SW480 (cell line): ENCODE data around the gene PVALB.
A peak's percentile ranks its signal among the peaks of the same experiment; 100 is the strongest.

Source experiments
- DNase-seq: peaks from one replicate; pipeline ENCODE4 v3.0.0-alpha.2; 2016; ENCODE audit warnings: low spot score

The PVALB gene

DNA sequence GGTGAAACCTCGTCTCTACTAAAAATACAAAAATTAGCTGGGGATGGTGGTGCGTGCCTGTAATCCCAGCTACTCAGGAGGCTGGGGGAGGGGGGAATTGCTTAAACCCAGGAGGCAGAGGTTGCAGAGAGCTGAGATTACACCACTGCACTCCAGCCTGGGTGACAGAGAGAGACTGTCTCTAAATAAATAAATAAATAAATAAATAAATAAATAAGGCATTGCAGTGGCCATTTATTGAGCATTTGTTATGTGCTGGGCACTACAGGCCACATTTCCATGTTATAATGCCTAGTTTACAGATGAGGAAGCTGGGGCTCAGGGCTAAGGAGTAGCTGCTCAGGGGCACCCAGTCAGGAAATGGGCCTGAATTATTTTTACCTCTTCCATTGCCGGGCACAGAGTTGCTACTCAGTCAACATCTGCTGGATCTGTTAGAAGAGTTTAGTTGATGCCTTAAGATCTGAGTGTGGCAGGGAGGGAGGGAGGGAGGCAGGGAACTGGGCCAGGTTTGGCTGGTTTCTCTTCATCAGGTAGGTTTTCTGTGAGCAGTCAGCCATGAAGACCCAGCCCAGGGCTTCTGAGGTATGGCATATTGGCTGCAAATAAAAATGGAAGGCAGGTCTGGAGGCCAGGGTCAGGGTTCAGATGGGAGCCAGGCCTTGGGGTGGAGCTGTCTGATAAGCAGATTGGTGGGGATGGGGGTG, 5.6 kb downstream of the PVALB start:
- DNase-seq, result no peak

DNA sequence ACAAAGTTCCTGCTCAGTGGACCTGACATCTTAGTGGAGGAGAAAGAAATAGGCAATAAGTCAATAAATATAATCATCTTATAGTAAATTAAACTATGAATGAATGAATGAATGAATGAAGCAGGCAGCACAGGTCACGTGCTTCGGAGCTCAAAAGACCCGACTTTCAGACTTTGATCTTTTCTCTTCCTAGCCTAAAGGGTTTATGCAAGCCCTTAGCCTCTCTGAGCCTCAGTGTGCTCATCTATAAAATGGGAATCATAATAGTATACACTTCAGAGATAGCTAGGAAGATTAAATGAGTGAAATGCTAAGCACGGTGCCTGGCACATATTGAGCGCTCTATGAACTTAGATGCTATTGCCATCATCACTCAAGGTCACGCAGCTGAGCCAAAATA, 7.5 kb downstream of the PVALB start:
- no peak for DNase-seq

DNA sequence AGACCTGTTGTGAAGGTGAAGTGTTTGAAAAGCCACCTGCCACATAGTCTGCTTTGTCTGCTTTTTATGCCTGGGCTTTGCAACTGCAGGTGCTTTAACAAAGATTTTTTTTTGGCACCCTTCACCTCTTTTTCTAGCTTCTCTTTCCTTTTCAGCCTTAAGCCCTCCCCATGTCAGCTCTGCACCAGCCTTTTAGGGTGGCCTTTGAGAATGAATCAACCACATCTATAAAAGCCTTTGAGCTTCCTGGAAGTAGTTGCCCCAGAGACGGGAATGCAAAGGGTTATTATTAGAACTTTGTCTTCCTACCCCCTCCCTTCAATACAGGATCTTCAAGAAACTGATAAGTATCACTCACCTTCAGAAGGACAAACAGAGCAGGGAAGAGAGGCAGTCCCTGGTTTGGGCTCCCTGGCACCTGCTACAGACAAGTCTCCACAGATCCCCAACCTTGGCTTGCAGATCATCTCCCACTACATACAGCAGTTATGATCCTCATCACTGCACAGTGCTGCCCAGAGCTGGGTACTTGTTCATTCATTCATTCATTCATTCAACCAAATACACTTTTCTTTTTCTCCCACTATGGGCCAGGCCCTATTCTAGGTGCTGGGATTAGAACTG, 8.0 kb downstream of the PVALB start:
- no peak for DNase-seq

DNA sequence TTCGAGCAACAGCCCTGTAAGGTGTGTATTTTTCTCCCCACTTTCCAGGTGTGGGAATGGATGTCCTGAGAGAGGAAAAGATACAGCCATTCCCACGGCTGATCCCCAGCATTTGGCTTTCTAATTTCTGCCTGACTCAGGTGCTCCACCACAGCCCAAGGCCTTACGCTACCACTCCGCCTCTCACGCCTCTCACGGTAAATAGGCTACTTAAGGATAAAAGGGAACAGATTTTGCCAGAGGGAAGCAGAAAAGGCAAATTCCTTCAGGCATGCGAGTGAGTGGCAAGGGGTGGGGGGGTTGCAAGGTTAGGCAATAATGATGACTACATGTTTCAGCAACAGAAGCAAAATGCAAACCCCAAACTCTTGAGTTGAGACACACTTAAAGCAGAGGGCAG, 9.2 kb downstream of the PVALB start:
- DNase-seq, result no peak

DNA sequence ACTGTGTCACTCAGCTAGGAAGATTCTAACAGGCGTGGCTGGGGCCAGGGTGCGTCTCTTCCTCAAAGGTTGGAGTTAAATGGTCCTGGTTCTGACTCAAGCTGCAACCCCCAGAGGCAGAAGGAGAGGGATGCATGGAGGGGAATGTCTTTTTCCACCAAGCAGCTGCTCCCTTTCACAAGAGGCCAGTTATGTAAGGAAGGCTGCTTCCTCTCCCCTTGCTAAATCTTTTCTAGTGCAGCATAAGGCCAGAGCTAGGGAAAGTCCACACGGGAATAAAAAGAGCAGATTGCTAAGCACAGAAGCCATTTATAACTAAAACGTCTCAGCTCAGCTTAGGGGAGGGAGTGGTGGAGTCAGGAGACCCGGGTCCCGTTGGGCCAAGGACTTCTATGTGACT, 10.0 kb downstream of the PVALB start:
- no peak for DNase-seq

DNA sequence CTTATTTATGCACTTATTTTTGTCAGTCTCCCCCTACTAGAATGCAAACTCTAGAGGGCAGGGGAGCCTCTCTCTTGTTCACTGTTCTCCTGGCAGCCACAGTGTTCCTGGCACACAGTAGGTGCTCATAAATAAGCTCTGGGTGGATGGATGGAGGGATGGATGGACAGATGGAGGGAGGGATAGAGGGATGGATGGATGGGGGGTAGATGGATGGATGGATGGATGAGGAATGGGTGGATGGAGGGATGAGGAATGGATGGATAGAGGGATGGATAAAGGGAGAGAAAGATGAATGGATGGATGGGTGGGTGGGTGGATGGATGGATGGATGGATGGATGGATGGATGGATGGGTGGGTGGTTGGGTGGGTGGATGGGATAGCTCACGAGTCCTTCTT, 13.5 kb downstream of the PVALB start:
- no peak for DNase-seq

DNA sequence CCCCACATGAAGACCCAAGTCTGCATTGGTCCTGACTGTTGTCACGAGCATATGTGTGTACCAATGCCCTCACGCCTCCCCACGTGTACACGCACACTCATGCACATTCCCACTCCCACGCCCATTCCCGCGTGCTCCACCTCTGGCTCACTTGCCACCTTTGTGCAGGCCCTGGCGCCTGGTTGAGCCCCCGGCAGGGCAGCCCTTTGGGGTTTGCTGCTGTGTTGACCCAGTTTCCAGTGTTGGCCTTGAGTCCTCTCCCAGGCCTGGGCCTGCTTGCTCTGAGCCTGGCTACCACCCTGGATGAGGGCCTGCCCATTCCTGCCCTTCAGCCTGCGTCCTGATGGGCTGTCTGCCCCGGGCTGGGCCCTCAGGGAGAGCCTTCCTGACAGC, 18.2 kb downstream of the PVALB start:
- no peak for DNase-seq

DNA sequence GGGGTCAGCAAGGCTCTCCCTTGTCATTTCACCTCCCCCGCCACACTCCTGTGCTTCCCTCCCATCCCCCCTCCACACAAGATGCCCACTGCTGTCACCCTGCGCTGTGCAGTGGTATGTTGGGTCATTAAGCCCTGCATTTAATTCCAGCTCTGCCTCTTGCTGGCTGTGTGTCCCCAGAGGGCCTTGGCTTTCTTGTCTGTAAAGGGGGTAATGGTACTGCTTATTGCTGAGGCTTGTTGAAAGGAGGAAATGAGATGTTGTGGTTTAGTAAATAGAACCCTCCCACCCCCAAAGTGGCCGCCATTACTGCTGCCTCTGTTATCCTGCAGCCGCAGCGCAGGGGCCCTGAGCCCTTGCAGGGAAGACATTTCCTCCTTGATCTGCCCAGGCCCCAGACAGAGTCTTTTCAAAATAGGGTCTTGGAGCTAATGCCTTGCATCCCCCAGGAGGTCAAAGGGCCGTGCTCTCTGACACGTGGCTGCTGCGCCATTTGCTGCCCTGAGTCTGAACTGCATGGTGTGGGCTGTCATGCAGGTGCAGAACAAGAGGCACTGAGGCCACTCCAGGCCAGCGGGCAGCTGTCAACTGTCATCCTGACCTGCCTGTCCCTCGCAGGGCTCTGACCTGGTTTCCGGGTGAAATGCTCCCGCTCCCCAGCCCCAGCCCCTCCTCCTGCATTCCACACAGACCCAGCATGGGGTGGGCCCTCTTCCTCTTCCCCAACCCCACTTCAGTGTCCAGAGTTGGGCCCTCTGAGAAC, 18.7 kb downstream of the PVALB start:
- DNase-seq, result no peak

DNA sequence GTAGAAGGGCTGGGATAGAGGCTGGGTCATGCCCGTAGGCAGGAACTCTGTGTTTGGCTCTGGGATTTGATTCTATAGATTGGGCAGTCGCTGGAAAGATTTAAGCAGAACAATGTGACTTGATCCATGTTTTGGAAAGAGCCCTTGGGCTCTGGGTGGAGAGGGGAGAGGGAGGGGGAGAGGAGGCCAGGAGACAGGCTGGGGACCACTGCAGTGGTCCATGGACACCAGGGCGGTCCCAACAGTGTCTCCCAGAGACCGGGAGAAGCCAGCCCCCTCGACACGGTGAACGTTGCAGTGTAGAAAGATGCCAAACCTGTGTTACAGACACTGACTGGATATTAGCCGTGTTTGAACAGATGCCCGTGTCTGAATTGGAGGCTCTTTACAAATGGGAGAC, 19.5 kb downstream of the PVALB start:
- DNase-seq, result no peak

DNA sequence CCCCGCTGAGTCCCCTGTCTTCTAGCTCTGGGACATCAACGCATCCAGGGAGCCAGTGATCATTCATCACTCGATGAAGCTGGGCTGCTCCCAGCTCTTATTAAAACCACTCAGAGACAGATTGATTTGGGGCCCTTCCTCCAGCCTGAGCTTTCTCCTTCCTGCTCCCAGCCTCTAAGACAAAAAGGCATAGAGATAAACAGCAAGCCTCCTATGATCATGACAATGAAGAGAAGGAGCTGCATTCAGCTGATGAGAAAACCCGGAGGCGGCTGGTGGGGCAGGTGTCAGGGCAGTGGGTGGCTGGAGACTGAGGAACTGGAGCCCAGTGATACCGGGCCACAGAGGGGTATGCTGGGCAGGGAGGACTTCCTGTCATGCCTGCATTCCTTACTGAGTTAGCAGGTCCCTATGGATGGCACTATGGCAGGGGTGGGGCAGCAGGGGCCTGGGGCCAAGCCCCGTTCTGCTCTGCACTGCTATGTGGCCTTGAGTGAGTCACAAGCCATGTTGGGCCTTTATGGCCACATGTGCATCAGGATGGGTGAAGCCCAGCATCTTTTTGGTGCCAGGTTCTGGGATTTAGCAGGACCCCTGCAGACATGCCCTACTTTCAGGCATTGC, 20.2 kb downstream of the PVALB start:
- no peak for DNase-seq

DNA sequence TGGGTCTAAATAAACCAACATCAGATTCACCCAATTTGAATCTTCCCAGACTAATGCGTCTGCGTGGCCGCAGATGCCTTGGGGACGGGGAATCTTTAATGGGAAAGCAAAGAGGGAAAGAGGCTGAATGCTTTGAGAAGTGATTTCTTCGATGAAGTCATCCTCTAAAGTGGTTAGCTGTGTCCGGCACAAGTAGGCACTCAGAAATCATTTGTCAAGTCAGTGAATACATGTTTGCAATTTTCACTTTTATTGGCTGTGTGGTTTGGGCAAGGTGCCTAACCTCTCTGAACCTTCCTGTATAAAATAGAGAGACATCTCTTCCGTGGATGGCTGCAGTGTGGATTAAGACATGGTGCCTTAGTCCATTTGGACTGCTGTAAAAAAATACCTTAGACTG, 21.2 kb downstream of the PVALB start:
- no peak for DNase-seq

DNA sequence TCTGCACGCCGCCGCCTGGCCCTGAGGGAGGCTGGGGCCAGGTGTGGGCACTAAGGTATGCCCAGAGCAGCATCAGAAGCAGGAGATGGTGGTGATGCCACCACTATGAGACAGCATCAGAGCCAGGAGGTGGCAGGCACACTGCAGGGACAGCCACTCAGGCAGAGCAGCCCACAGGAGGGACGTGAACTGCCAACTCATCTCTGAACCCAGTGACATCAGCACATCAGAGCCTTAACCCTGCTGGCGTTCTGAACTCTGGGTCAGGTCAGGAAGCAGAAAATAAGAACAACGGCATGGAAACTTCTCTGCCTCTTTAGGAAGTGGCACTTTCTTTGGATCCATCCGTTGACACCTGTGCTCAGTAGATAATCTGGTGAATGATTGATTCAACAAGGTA, 26.2 kb downstream of the PVALB start:
- peak; percentile 16 for DNase-seq

DNA sequence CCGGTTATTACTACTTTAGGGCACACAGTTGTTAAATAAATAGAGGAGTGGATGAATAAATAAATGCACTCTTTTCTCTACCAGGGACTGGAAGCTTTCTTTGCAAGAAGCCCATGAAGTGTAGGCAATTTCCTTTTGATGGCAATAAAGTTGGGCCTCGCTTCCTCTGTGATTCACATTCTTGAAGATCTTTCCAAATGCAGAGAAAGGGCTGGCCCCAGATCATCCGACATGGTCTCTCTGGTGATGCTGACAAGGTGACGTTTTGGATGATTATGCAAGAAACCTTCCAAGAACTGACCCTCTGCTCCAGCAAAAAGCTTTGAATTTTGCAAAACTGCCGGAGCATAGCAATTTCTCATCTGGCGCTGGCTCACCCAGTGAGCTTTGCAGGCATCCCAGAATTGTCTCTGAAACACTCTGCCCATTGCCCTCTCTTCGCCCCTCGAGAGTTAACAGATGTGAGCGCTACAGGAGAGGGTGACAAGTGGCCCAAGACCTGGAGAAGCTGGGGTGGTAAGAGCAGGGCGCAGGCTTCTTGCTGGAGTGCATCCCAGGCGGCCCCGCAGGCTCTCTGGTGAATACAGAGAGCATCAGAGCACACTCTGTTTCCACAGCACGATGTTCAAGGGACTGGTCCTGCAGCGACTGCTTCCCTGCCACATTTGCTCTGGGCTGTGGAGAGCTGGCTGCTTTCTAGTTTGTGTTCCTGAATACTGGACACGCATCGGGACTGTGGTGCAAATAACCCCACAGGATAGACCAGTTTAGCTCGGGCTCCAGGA, 29.4 kb downstream of the PVALB start:
- DNase-seq, result no peak

DNA sequence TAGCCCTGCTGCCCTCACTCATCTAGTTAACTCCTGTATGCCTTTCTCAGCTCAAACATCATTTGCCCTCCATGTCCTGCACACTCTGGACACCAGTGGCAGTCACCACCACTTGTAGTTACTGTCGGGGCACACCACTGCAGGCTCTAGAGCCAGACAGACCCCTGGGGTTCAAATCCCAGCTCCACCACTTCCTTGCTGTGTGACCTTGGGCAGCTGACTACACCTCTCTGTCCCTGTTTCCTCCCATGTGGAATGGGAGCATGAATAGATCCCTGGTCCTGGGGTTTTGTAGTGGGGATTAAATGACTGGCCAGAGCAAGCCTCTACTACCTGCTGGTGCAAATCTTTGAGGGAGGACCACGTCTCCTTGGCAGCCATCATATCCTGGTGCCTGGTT, 33.1 kb downstream of the PVALB start:
- DNase-seq, result no peak

DNA sequence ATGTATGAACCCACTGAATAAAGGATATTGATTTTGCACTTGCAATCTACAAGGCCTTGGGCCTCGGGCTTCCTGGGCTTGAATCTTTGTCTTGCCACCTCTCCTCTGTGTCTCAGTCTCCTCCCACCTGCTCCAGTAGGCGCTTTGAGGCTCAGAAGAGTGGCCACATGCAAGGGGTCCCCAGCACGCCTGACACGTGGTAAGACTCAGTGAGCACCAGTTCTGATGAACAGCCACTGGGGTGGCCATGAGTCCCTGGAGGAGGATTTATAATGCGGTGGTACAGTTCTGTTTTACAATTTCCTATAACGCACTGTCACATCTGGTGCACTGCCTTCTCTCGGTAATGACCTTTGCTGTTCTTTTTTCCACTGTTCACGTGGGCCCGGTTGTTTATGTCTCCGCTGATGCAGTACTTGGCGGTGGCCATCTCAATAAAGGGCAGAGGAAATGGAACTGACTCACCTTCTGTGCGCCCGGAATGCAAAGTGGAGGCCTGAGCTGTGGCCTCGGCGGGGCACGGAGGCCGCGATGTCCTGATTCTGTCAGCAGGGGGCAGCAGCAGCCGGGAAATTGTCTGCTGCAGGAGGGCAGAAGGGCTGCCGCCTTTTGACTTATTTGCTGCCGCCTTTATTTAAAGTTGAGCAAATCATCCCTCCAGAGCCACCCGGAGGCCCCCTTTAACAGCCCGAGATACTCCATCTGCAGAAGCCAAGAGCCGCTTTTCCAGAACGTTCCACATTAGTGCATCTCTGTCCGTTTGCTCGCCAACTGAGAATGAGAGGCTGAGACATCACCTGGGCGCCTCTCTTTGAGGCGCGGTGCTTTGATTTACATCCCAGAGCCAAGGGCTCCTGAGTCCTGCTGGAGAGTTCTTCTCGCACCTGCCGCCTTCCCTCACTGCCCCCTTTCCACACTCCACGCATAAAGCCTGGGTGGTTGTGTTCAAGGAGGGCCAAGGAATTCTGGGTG, 34.9 kb downstream of the PVALB start:
- peak; percentile 76 for DNase-seq

DNA sequence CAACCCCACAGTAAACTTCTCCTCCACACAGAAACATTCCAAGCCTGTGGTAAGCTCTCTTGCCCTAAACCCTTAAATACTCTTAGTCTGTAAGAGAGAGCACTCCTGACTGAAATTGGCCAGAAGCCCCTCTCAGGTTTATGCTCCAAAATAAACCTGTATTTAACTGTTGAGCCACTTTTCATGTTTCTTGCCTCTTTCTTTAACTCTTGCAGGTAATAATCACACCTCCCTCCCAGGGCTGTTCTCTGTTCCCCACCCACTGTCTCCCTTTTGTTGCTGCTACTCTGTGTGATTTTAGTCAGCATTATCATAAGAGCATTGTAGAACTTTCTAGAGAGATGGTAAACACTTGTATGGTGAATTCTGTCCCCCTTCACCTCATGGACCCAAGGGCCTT, 38.8 kb downstream of the PVALB start:
- DNase-seq, result no peak

DNA sequence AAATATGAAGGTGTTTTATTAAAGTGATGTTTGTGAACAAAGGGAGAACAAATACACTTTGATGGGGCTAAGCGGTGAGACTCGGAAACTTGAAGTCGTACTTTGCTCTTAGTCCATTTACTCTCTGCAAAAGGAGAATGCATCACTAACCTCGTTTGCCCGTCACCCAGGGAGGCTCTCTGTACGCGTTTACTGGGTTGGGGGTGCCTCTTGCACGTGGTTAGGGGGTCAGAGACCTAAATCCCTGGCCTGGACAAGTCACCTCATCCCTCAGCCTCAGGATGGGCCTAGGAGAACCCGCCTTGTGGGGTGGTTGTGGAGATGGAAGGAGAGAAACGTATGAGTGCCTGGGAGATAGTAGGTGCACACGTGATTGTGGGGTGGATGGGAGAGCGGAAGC, 40.1 kb downstream of the PVALB start:
- DNase-seq, result no peak

DNA sequence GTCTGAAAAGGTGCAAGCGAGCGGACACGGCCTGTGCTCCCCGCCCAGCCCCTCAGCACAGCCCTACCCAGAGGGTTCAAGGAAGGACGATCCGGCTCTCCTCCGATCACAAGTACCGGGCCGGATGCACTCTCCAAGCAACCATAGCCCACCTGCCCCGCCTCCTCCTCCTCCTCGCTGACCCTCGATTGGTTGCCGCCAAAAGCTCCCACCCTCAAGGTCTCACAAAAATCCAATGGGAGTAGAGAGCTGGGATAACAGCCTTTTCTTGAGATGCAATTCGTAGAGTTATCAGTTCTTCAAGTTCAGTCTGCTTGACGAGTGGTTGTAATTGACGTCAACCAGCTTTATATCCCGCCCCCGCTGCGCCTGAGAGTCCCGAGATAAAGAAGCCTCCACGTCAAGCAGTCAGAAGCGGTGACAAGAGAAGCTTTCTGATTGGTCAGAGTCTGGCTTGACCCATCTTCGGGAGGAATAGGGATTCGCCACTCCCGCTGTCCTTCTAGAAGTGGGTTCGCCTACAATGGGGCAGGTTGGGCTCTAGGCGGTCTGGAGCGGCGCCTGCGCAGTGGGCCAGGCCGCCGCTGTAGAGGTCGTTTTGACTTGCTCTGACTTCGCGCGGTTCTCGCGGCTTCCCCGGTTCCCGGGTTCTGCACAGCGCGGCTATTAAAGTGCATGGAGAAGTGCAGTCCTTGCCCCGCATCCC, 40.7 kb downstream of the PVALB start, which contains the start of gene IFT27:
TSS of gene IFT27 (minus strand) at position 156 of the 706 bp plus-strand sequence. CDS start 412 bp downstream, outside the sequence.
- DNase-seq, result peak; percentile 100

DNA sequence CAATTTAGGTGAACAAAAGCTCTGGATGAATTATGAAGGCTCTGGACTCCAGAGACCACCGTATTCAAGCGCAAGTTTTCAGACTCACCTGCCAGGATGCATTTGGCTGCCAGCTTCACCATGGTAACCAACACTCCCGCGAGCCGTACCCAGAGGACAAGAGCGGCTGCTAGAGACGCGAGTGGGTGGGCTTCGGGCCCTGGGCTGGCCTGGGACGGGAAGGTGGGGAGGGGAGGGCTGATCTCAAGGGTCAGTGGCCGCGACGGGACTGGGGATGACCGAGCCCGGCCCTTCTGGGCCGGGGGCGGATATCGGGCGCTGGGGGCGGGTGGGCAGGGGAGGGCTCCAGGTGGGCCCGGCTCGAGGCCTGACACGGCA, 41.3 kb downstream of the PVALB start:
- no peak for DNase-seq

DNA sequence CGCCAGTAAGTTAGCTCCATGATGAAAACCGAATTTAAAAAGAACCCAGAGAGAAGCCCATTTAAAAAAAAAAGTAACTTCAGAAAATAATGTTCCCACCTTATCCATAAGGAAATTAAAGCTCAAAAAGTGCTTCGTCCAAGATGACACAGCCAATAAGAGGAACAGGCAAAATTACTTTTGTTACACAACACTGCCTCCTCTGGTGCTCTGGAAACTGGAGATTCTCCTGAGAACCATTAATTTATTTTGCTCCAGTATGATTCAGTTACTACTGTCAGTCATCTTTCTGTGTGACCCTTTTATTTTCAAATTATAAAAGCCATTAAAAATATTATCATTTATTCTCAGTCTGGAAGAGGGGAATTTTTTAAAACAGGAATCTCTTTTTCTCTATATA, 42.9 kb downstream of the PVALB start:
- peak; percentile 30 for DNase-seq
